Measurements from ENCODE around the gene DUOXA2.
"Not testable (repeated sequence)": the region's sequence is repeated elsewhere in the genome, so short reads cannot be mapped to it uniquely, and the experiment has no call there.

The DUOXA2 gene

GRCh38 chr15:45114076-45114750 lies at the start of gene DUOXA2, which contains the start of gene DUOX2:
Gene DUOXA2 (plus strand): TSS chr15:45114326. CDS start chr15:45114606, 280 bp downstream.
Gene DUOX2 (minus strand): TSS chr15:45114172. CDS start chr15:45113411, 761 bp downstream.
- DNase-seq, result no peak

- no peak for DNase-seq
Observed at GRCh38 chr15:45064386-45064785, 49.7 kb upstream of the DUOXA2 start.

- not testable (repeated sequence) for DNase-seq
Observed at GRCh38 chr15:45069942-45070360, 44.2 kb upstream of the DUOXA2 start.

- DNase-seq, result not testable (repeated sequence)
Observed at GRCh38 chr15:45073602-45074001, 40.5 kb upstream of the DUOXA2 start.

GRCh38 chr15:45075440-45076320 lies 38.4 kb upstream of the DUOXA2 start:
- DNase-seq, result not testable (repeated sequence)

GRCh38 chr15:45077391-45077790 lies 36.7 kb upstream of the DUOXA2 start:
- DNase-seq, result not testable (repeated sequence)

GRCh38 chr15:45079201-45079600 lies 34.9 kb upstream of the DUOXA2 start:
- not testable (repeated sequence) for DNase-seq

- not testable (repeated sequence) for DNase-seq
Observed at GRCh38 chr15:45079628-45080246, 34.4 kb upstream of the DUOXA2 start.

GRCh38 chr15:45080593-45080992 lies 33.5 kb upstream of the DUOXA2 start:
- peak in 1 of 14 donors; percentile 45 for DNase-seq

- DNase-seq, result not testable (repeated sequence)
Observed at GRCh38 chr15:45082412-45082811, 31.7 kb upstream of the DUOXA2 start.

GRCh38 chr15:45083223-45083622 lies 30.9 kb upstream of the DUOXA2 start:
- DNase-seq, result no peak

- no peak for DNase-seq
Observed at GRCh38 chr15:45084163-45084562, 30.0 kb upstream of the DUOXA2 start.

GRCh38 chr15:45087513-45087912 lies 26.6 kb upstream of the DUOXA2 start:
- DNase-seq, result no peak

- DNase-seq, result no peak
Observed at GRCh38 chr15:45088801-45089711, 25.1 kb upstream of the DUOXA2 start.

GRCh38 chr15:45089712-45090373 lies 24.3 kb upstream of the DUOXA2 start:
- no peak for DNase-seq

GRCh38 chr15:45091161-45091560 lies 23.0 kb upstream of the DUOXA2 start:
- DNase-seq, result no peak

GRCh38 chr15:45091576-45091975 lies 22.6 kb upstream of the DUOXA2 start:
- no peak for DNase-seq

- DNase-seq, result no peak
Observed at GRCh38 chr15:45093013-45093412, 21.1 kb upstream of the DUOXA2 start.

- no peak for DNase-seq
Observed at GRCh38 chr15:45093622-45094357, 20.3 kb upstream of the DUOXA2 start.

GRCh38 chr15:45094358-45094730 lies 19.8 kb upstream of the DUOXA2 start:
- DNase-seq, result no peak

GRCh38 chr15:45095661-45096060 lies 18.5 kb upstream of the DUOXA2 start:
- DNase-seq, result no peak
